GM08714 (cell line): ENCODE results near the gene HPD.
A peak's percentile ranks its signal among the peaks of the same experiment; 100 is the strongest.

ENCODE experiments used
- H3K4me3 ChIP-seq: fragments of 200-500 bp; sonication (Bioruptor generic); 2 replicates; pipeline ENCODE4 v1.5.1; 2014; ENCODE audit warnings: mild to moderate bottlenecking, low read length, inconsistent platforms
- ZNF274 ChIP-seq: IDR thresholded peaks from 2 replicates; pipeline ENCODE4 v1.6.1; 2012; ENCODE audit warnings: mild to moderate bottlenecking, low read depth, low read length

HPD gene

DNA sequence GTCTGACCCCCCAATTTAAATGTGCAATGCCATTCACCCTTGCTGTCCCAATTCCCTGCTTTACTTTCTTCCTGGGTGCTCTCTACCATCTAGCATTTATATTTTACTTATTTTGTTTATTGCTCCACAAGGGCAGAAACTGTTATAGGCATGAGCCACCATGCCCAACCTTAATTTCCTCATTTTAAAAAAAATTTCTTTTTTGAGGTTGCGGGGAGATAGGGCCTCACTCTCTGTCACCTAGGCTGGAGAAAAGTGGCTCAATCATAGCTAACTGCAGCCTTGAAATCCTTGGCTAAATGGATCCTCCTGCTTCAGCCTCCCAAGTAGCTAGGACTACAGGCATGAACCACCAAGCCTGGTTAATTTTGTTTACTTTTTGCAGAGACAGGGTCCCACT, 13.0 kb downstream of the HPD start:
- no peak overlapping the region for H3K4me3 ChIP-seq
- no peak for TF ChIP-seq ZNF274

DNA sequence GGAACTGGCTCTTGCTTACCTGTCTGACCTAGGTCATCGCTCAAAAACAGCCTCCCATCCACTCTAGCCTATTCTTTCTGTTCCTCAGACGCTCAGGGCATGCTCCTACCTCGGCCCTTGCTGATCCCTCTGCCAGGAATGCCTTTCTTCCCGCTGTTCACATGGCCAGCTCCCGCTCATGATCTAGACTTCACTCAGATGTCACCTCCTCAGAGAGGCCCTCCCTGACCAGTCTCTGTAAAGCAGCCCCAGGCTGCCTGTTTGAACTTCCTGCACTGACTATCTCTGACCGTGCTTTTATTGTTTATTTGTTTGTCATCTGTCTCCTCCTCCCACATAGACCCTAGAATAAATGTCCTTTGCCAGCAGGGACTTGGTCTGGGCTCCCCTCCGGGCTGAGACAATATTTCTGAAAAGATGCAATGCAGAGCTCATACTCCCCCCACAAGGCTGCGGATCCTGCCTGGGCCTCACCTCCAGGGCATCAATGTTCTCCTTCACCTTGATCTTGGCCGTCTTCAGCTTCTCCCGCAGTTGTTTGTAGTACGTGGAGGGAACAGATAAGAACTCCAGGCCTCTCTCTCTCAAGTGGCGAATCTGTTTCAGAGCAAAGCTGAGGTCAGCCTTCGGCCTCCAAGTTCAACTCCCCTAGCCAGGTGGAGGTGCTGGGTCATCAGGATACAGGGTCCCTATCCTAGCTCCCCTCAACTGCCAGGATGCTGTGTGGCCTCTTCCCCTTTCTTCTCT, 15.2 kb downstream of the HPD start:
- no peak for TF ChIP-seq ZNF274
- no peak overlapping the region for H3K4me3 ChIP-seq

DNA sequence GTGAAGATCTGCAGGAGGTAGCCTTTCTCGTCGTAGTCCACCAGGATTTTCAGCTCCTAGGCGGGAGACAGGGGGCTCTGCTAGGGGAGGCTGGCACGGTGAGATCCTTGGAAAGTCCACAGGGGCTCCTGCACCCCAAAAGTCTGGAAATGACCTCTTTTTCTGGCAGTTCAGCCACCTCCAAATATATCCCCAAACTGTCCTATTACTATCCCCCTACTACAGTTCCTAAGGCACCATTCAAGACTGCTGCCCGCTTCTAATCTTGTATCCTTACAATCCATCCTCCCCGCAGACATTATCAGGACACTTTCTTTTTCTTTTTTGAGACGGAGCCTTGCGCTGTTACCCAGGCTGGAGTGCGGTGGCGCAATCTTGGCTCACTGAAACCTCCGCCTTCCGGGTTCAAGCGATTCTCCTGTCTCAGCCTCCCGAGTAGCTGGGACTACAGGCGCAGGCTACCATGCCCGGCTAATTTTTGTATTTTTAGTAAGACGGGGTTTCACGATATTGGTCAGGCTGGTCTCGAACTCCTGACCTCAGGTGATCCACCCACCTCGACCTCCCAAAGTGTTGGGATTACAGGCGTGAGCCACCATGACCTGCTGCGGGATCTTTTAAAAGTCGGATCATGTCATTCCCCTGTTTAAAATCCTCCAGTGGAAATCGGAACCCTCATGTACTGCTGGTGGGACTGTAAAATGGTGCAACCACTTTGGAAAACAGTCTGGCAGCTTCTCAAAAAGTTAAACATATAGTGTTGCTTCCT, 18.5 kb downstream of the HPD start:
- TF ChIP-seq ZNF274 = no peak
- H3K4me3 ChIP-seq = peak overlapping the region; percentile 70; the same call in 1 of the 2 replicates

DNA sequence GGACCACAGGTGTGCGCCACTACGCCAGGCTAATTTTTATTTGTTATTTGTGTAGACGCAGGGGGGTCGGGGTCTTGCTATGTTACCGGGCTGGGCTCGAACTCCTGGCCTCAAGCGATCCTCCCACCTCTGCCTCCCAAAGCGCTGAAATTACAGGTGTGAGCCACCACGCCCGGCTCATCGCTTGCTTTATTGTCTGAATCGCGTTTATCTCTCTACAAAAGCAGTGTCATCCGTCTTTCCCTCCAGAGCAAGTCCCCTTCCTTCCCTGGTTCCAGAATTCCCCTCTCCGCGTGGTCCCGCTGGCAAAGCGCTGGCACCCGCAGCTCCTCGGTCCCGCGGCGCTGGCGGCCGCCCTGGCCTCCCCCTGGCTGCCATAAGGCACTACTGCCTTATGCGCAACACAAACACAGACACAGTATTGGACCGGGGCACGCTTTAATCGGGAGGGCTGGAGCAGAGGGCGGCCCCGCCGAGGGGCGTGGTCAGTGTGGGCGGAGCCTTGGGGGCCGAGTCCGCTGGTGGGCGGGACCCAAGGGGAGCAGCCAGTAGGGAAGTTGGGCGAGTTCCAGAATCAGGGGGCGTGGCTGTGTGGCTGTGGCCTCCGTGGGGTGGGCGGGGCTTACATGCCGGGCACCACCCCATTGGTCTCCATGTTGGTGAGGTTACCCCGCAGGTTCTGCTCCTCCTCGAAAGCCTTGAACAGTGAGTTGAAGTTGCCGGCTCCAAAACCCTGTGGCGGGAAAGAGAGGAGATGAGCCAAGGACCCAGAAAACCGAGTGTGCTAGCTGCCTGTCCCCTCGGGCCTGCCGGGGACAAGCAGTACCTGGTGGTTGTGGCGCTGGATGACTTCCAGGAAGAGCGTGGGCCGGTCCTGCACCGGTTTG, 19.3 kb downstream of the HPD start:
- H3K4me3 ChIP-seq = peak overlapping the region; percentile 70; the same call in 1 of the 2 replicates
- no peak for TF ChIP-seq ZNF274

- no peak overlapping the region for H3K4me3 ChIP-seq
- no peak for TF ChIP-seq ZNF274
These were observed 20.5 kb downstream of the HPD start for GRCh38 chr12:121838126-121838525.

- H3K4me3 ChIP-seq = no peak overlapping the region
- TF ChIP-seq ZNF274 = no peak
These were observed 21.0 kb downstream of the HPD start for GRCh38 chr12:121837680-121838079.

DNA sequence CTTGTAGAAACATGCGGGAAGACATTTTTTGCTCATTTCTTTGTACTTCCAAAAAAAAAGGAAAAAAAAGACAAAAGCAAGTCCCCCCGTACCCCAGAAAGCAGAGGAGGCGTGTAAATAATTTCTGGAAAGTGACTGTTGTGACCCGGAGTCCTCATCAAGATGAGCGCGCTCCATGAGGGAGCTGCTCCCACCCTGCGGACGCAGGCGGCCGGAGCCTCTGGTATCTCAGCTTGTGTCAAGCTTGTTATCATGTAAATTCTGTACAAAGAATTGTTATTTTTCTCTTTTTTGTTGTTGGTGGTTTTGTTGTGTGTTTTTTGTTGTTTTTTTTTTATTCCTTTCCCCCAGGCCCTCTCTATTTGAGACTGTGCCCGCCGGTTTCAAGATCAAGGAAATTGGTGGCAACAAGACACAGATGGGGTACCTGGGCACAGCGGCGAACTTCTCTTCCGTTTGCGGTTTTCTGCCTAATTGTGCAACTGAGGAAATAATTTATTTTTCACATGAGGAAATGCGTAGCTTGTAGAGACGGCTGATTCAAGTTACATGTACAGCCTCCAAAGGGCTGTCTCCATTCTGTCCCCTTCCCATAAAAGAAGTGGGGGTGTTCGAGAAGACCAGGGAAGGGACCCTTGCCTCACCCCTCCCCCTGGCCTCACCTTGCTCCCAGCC, 27.0 kb downstream of the HPD start:
- TF ChIP-seq ZNF274 = no peak
- no peak overlapping the region for H3K4me3 ChIP-seq

DNA sequence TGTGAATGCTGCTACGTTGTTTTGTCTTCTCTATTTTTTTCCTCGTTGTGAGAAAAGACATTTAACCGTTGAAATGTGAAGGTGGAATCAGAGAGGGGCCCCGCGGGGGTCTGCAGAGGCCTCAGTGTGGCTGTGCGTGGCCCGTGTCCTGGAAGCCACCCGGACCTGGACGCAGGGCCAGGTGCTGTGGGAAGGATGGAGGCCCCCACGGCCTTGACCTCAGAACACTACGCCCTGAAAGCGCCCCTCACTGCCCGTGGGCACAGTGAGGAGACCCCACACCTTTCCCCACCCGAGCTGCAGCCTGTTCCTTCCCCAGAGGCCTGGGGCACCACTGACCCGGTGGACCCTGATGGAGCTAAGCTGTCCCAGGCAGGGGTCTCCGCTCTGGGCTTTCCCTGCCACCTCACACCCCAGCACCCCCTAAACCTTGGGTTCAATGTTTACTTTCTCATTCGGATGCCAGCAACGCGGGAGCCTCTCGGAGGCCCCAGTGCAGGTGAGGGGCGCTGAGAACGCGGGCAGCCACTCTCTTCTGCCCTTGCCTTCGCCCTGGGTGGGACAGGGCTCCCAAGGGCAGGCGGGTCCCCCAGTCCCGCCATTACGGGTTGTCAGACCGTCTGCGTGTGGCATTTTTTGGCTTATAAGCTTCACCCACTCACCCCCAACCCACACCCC, 27.9 kb downstream of the HPD start:
- TF ChIP-seq ZNF274 = no peak
- H3K4me3 ChIP-seq = no peak overlapping the region

DNA sequence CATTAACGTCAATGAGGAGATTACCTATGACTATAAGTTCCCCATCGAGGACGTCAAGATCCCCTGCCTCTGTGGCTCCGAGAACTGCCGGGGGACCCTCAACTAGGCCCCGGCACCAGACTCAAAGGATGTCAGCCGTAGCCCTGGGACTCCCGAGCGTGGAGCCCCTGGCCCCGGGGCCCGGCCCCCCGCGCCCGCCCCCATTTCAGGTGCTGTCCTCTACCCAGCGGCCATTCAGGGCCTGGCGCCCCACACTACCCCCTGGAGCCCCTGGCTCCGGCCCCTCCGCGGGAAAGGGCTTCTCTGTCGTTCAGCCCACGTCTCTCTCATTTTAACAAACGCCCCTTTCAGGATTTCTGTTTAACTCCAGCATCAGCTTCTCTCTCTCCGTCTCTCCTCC, 28.5 kb downstream of the HPD start:
- no peak overlapping the region for H3K4me3 ChIP-seq
- no peak for TF ChIP-seq ZNF274

DNA sequence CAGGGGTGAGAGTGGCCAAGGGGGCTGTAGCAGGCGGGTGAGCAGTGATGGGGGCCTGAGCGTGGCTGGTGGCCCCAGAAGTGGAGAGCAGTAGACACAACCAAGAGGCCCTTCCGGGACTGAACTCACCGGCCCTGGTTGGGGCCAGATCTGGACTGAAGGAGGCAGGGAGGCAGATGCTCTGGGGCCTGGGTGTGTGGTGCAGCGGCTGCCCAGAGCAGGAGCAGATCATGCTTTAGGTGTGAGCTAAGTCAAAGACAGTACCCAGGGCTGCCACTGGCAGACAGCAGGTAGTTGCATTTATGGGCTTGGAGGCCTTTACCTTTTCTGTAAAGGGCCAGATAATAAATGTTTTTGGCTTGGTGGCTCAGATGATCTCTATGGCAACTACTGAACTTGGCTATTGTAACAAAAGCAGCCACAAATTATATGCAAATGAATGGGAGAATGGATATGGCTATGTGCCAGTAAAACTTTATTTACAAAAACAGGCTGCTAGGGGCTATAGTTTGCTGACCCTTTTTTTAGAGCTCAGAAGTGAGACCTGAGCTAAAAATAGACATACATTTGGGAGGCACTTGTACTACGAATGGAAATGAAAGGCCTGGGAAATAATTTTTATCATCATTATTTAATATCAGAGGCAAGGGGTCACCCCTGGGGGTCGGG, 29.3 kb downstream of the HPD start:
- TF ChIP-seq ZNF274 = no peak
- no peak overlapping the region for H3K4me3 ChIP-seq

DNA sequence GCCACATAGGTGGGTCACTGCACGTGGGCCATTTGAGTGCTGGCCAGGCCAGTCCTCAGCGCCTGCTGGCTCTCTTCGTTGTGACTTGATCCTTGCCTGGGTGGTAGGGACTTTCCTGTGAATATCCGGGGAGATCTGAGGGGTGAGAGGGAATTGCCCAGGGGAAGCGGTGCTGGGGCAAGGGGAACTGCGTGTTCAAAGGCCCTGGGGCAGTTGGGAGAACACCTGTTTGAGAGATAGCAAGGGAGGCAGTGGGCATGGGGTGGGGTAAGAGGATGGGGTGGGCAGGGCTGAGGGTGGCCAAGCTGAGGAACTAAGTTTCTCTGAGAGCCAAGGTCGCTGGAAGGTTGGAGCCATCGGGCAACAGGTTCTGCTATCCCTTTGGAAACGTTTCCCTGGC, 29.8 kb downstream of the HPD start:
- no peak overlapping the region for H3K4me3 ChIP-seq
- no peak for TF ChIP-seq ZNF274

DNA sequence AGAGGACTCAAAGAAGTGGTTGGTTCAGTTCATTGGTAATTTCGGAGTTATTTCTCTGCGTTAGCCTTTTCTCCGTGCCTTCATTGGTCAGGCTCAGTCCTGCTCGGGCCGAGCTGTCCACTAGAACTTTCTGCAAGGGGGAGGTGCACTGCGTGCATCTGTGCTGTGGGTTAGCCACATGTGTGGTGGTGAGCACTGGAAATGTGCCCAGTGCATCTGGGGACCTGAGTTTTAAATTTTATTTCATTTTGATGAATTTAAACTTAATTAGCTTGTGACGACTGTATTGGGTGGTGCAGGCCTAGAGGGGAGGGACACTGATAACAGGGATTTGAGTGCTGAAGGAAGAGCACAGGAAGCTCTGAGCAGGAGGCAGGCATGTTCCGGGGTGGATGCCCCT, 30.4 kb downstream of the HPD start:
- no peak for TF ChIP-seq ZNF274

More for the DNA sequence above, 30.4 kb downstream of the HPD start:
- H3K4me3 ChIP-seq = no peak overlapping the region
